H1 (cell line): ENCODE data around the gene FOXN3. TPM values are rescaled to one million over a fixed set of nuclear protein-coding genes. Genes with fewer than 3 reads are reported as not detected.

Experiments
- CTCF ChIA-PET: fragments of 300-600 bp; sonication (Branson Sonifier 250); formaldehyde crosslinking; loops from one replicate; lab custom pipeline; 2021; ENCODE audit not compliant: partially characterized antibody; lab: Charles Lee
- POLR2A ChIA-PET: fragments of 300-600 bp; sonication (Branson Sonifier 250); formaldehyde crosslinking; loops from one replicate; lab custom pipeline; 2021; ENCODE audit warnings: inconsistent platforms; ENCODE audit not compliant: partially characterized antibody; lab: Charles Lee
- DNase-seq, 2 experiments: peaks; one replicate each; pipeline versions ENCODE4 v3.0.0 to v3.0.0-alpha.2; 2010 to 2022; ENCODE audit warnings: low spot score in 2 of 2, low read depth in 1 of 2, mixed read lengths in 1 of 2
- FAIRE-seq: peaks from 2 replicates; lab custom pipeline; 2011; peaks lifted over from hg19 to GRCh38; lab: Jason Lieb, UNC
- H2AFZ ChIP-seq: 2 replicates; pipeline ENCODE4 v1.8.1; 2012; ENCODE audit warnings: low read length, inconsistent platforms
- H2AK5ac ChIP-seq: 2 replicates; pipeline ENCODE4 v1.6.1; 2013; ENCODE audit warnings: low read depth, low read length
- H2BK120ac ChIP-seq: replicated peaks from 2 replicates; pipeline ENCODE3; 2013; ENCODE audit warnings: low read depth, low read length, inconsistent platforms
- H2BK12ac ChIP-seq: 2 replicates; pipeline ENCODE4 v1.6.1; 2013; ENCODE audit warnings: low read depth, low read length
- H2BK15ac ChIP-seq: 2 replicates; pipeline ENCODE4 v1.6.1; 2013; ENCODE audit warnings: low read length
- H2BK20ac ChIP-seq: 2 replicates; pipeline ENCODE4 v1.6.1; 2013; ENCODE audit warnings: low read length
- H2BK5ac ChIP-seq: 2 replicates; pipeline ENCODE4 v1.6.1; 2013; ENCODE audit warnings: low read depth, low read length
- H3K14ac ChIP-seq: 2 replicates; pipeline ENCODE4 v1.6.1; 2013; ENCODE audit warnings: inconsistent platforms; ENCODE audit not compliant: insufficient read length
- H3K18ac ChIP-seq: 2 replicates; pipeline ENCODE4 v1.6.1; 2013; ENCODE audit warnings: low read length; ENCODE audit errors: extremely low read depth
- H3K23ac ChIP-seq: 2 replicates; pipeline ENCODE4 v1.6.1; 2013; ENCODE audit warnings: inconsistent platforms; ENCODE audit not compliant: insufficient read length
- H3K23me2 ChIP-seq: 2 replicates; pipeline ENCODE4 v1.6.1; 2013; ENCODE audit warnings: low read depth, low read length
- H3K27ac ChIP-seq: 2 replicates; pipeline ENCODE4 v1.6.1; 2011; ENCODE audit warnings: low read depth, low read length, inconsistent platforms
- H3K27me3 ChIP-seq, 4 experiments: replicated peaks in 1 of 4; 1 replicate in 1 of 4; 2 replicates in 3 of 4; pipeline versions ENCODE4 v1.6.1 to v1.8.1; 2011 to 2013; ENCODE audit warnings: low read length in 3 of 4, mild to moderate bottlenecking in 3 of 4, inconsistent platforms in 2 of 4, mixed read lengths in 2 of 4, moderate library complexity in 1 of 4; ENCODE audit not compliant: control insufficient read depth in 3 of 4, insufficient read depth in 3 of 4; ENCODE audit errors: extremely low read depth in 1 of 4
- H3K36me3 ChIP-seq, 4 experiments: 2 replicates each; pipeline versions ENCODE4 v1.6.1 to v1.8.1; 2011 to 2013; ENCODE audit warnings: mild to moderate bottlenecking in 4 of 4, low read length in 3 of 4, moderate library complexity in 2 of 4, control low read depth in 1 of 4, inconsistent platforms in 1 of 4; ENCODE audit not compliant: insufficient read depth in 4 of 4, control insufficient read depth in 2 of 4
- H3K4ac ChIP-seq: replicated peaks from 2 replicates; pipeline ENCODE3; 2013; ENCODE audit warnings: low read length, low read depth, mixed read lengths, inconsistent platforms; ENCODE audit not compliant: insufficient read length
- H3K4me1 ChIP-seq, 4 experiments: replicated peaks in 1 of 4; 1 replicate in 1 of 4; 2 replicates in 3 of 4; pipeline versions ENCODE4 v1.6.1 to v1.8.1; 2011 to 2013; ENCODE audit warnings: low read length in 3 of 4, inconsistent platforms in 2 of 4, mixed read lengths in 1 of 4; ENCODE audit not compliant: insufficient read depth in 4 of 4, control insufficient read depth in 3 of 4
- H3K4me2 ChIP-seq, 2 experiments: 2 replicates each; pipeline versions ENCODE4 v1.6.1 to v1.8.1; 2011 to 2013; ENCODE audit warnings: low read depth in 2 of 2, low read length in 2 of 2, control low read depth in 1 of 2, inconsistent platforms in 1 of 2, mild to moderate bottlenecking in 1 of 2; ENCODE audit not compliant: insufficient read depth in 1 of 2
- H3K4me3 ChIP-seq, 4 experiments: fragments of 200-600, 300-600 bp in 1 of 4; sonication (generic), shearing (Covaris generic), sonication (Bioruptor Twin) in 1 of 4; 2 replicates each; pipeline versions ENCODE4 v1.5.1 to v1.8.1; 2011 to 2016; ENCODE audit warnings: low read length in 4 of 4, low read depth in 3 of 4, control low read depth in 2 of 4, inconsistent platforms in 2 of 4, mild to moderate bottlenecking in 2 of 4, mixed read lengths in 1 of 4, moderate library complexity in 1 of 4; ENCODE audit not compliant: insufficient read depth in 2 of 4; ENCODE audit errors: extremely low read depth in 1 of 4
- H3K56ac ChIP-seq: replicated peaks from 2 replicates; pipeline ENCODE3; 2013; ENCODE audit warnings: low read depth, mild to moderate bottlenecking, mixed read lengths, low read length, inconsistent platforms; ENCODE audit not compliant: insufficient read length
- H3K79me1 ChIP-seq: 2 replicates; pipeline ENCODE4 v1.6.1; 2013; ENCODE audit warnings: low read depth, low read length, control low read depth
- H3K79me2 ChIP-seq, 2 experiments: 2 replicates each; pipeline versions ENCODE4 v1.6.1 to v1.8.1; 2012 to 2013; ENCODE audit warnings: low read length in 2 of 2, mild to moderate bottlenecking in 2 of 2, inconsistent platforms in 1 of 2; ENCODE audit not compliant: insufficient read depth in 2 of 2, control insufficient read depth in 1 of 2
- H3K9ac ChIP-seq, 4 experiments: replicated peaks in 1 of 4; 1 replicate in 1 of 4; 2 replicates in 3 of 4; pipeline versions ENCODE4 v1.6.1 to v1.8.1; 2011 to 2013; ENCODE audit warnings: low read depth in 3 of 4, low read length in 3 of 4, control low read depth in 2 of 4, mild to moderate bottlenecking in 2 of 4, moderate library complexity in 2 of 4, inconsistent platforms in 1 of 4; ENCODE audit errors: extremely low read depth in 1 of 4
- H3K9me3 ChIP-seq, 2 experiments: 2 replicates each; pipeline versions ENCODE4 v1.6.1 to v1.8.1; 2012 to 2013; ENCODE audit warnings: mild to moderate bottlenecking in 2 of 2, moderate library complexity in 2 of 2, control low read depth in 1 of 2, inconsistent platforms in 1 of 2, low read depth in 1 of 2, low read length in 1 of 2, mixed read lengths in 1 of 2; ENCODE audit not compliant: insufficient read depth in 2 of 2
- H4K20me1 ChIP-seq, 2 experiments: replicated peaks in 1 of 2; 2 replicates each; pipeline versions ENCODE3 to v1.8.1; 2011 to 2013; ENCODE audit warnings: inconsistent platforms in 2 of 2, low read length in 2 of 2, mild to moderate bottlenecking in 1 of 2; ENCODE audit not compliant: insufficient read depth in 2 of 2, control insufficient read depth in 1 of 2
- H4K5ac ChIP-seq: 2 replicates; pipeline ENCODE4 v1.6.1; 2013; ENCODE audit warnings: low read length, low read depth, mixed read lengths, inconsistent platforms; ENCODE audit not compliant: insufficient read length
- H4K8ac ChIP-seq: 2 replicates; pipeline ENCODE4 v1.8.0; 2013; ENCODE audit warnings: mild to moderate bottlenecking, moderate library complexity, low read length, inconsistent platforms; ENCODE audit not compliant: insufficient read depth; ENCODE audit errors: extremely low read depth
- H4K91ac ChIP-seq: replicated peaks from 2 replicates; pipeline ENCODE3; 2013; ENCODE audit warnings: low read length, mixed read lengths, inconsistent platforms; ENCODE audit not compliant: insufficient read length
- KDM1A ChIP-seq: fragments of 200-600, 300-600 bp; sonication (generic); IDR thresholded peaks from 2 replicates; pipeline ENCODE4 v1.7.1; 2016; ENCODE audit warnings: mild to moderate bottlenecking, low read length, borderline replicate concordance
- POU5F1 ChIP-seq: IDR thresholded peaks from 2 replicates; pipeline ENCODE4 v1.6.1; 2011; ENCODE audit warnings: low read depth, mild to moderate bottlenecking, low read length, moderate library complexity
- WGBS, 2 experiments: shearing (Covaris generic) in 1 of 2; methylation state at CpG; one replicate each; pipeline versions ENCODE4 v1.1.6 to v1.1.7; 2013 to 2015; ENCODE audit warnings: low lambda C conversion rate in 2 of 2, mixed read lengths in 2 of 2, inconsistent platforms in 1 of 2, low coverage in 1 of 2, missing lambda C conversion rate in 1 of 2; ENCODE audit not compliant: insufficient replicate concordance in 2 of 2, insufficient coverage in 1 of 2, insufficient read length in 1 of 2; ENCODE audit errors: extremely low coverage in 1 of 2, missing lambda C conversion rate in 1 of 2; 5-methylcytosine and 5-hydroxymethylcytosine counted together
- polyA plus RNA-seq, 7 experiments: library from polyadenylated mRNA; depleted of rRNA in 3 of 7; stranded (reverse) in 5 of 7; unstranded in 2 of 7; fragments of >200 nt in 5 of 7; fragments of 200-250 nt in 2 of 7; gene quantifications; 1 replicate in 5 of 7; 2 replicates in 1 of 7; 4 replicates in 1 of 7; pipeline versions ENCODE4 v1.2.1 to v1.2.3, GENCODE V29; 2011 to 2013; ENCODE audit warnings: missing spikeins in 2 of 7, mixed read lengths in 2 of 7
- total RNA-seq: library from RNA; stranded (reverse); fragmentation: NEBNext Ultra II Directional; extraction: Animal tissue kit (Norgen Biotek cat#: 25700); gene quantifications from 2 replicates; pipeline ENCODE4 v1.2.1, GENCODE V29; 2021

The FOXN3 gene
- total and polyA plus RNA-seq, 2 of the 8 experiments (the other 6 are each of a cell fraction or from before 2014, with no cell fraction given), result 52.6 to 178 TPM

DNA sequence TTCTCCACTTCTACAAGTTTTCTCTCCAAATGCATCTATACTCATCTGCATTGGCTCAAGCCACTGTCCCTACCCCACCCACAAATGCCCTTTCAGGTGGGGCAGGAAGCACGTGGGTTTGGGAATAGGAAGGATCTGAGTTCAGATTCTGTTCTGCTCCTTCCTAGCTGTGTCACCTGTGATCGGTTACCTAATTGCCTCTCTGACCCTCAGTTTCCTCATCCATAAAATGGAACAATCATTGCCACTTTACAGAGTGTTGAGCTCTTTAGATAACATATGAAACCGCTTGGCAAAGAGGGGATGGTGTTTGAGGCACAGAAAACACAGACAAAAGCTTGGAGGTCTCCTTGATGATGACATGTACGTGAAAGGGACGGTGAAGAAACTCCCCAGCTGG lies 34.5 kb downstream of the FOXN3 start:
- Histone ChIP-seq H2BK15ac (no peak overlapping the region), H3K4me2 (no peak overlapping the region), H4K20me1 (peaks cover 24 to 31% of the 10 kb centered on the region in 2 experiments), H2AK5ac (no peak overlapping the region), H3K18ac (no peak overlapping the region), H3K23me2 (no peaks in the 10 kb centered on the region), H3K9ac (no peak overlapping the region), H2BK20ac (no peak overlapping the region), H2BK5ac (no peak overlapping the region), H3K27me3 (no peaks in the 10 kb centered on the region), H4K91ac (no peak overlapping the region), H3K4ac (no peak overlapping the region), H3K36me3 (no peaks in the 10 kb centered on the region; a peak in 1 of 8 replicates), H4K8ac (no peak overlapping the region), H3K79me2 (peaks cover 30 to 100% of the 10 kb centered on the region in 2 experiments)
- no peak for FAIRE-seq
- CTCF ChIA-PET, result interaction anchor here (1.2 to 1.7 kb wide), 2 partner anchors 14 to 15 kb away, joined by 3 to 4 read pairs; no protein-coding TSS in a partner anchor
- POLR2A ChIA-PET, result interaction anchor here (1.2 kb wide), 1 partner anchor 13 kb away, joined by 3 read pairs; no protein-coding TSS in a partner anchor
- WGBS, 2 experiments, result 90% methylated on average over 5 of the region's 5 CpGs; no CpG with 5 or more reads in 1 of the 2 experiments
- no peak for DNase-seq
- 0 out of 2 replicates have a peak, but pooled peaks have one; percentile 35 for TF ChIP-seq KDM1A
- TF ChIP-seq POU5F1, result no peak
- TF ChIP-seq, all 59 proteins: peak for 1
- no peak overlapping the region for H3K56ac ChIP-seq
- no peak overlapping the region for H4K5ac ChIP-seq
- H3K14ac ChIP-seq, result no peak overlapping the region
- no peak overlapping the region for H3K4me3 ChIP-seq
- peaks cover 20% of the 10 kb centered on the region for H3K79me1 ChIP-seq
- peaks cover 2 to 7% (median 6%) of the 10 kb centered on the region in 4 experiments; a peak in 6 of 7 replicates for H3K4me1 ChIP-seq
- H3K9me3 ChIP-seq, result peaks cover 0 to 4% of the 10 kb centered on the region in 2 experiments; a peak in 2 of 4 replicates
- peak overlapping the region; percentile 22; the same call in 1 of the 2 replicates for H3K27ac ChIP-seq
- H3K23ac ChIP-seq, result no peak overlapping the region
- no peak overlapping the region for H2BK120ac ChIP-seq
- no peak overlapping the region for H2AFZ ChIP-seq
- H2BK12ac ChIP-seq, result no peak overlapping the region
